ELF-1 (cell line): ENCODE measurements around the gene ZMIZ1.

ENCODE experiments used
- DNase-seq: peaks from one replicate; pipeline ENCODE4 v3.0.0-alpha.2; 2016; ENCODE audit warnings: low read depth, low spot score

The ZMIZ1 gene

GRCh38 chr10:79354141-79354540, 285.4 kb downstream of the ZMIZ1 start:
- DNase-seq, result no peak

GRCh38 chr10:79354615-79355014, 285.8 kb downstream of the ZMIZ1 start:
- DNase-seq, result no peak

- no peak for DNase-seq
Observed at GRCh38 chr10:79355420-79356017, 286.8 kb downstream of the ZMIZ1 start.

- DNase-seq, result no peak
Observed at GRCh38 chr10:79356104-79356503, 287.3 kb downstream of the ZMIZ1 start.

- no peak for DNase-seq
Observed at GRCh38 chr10:79357180-79357579, 288.4 kb downstream of the ZMIZ1 start.

DNA sequence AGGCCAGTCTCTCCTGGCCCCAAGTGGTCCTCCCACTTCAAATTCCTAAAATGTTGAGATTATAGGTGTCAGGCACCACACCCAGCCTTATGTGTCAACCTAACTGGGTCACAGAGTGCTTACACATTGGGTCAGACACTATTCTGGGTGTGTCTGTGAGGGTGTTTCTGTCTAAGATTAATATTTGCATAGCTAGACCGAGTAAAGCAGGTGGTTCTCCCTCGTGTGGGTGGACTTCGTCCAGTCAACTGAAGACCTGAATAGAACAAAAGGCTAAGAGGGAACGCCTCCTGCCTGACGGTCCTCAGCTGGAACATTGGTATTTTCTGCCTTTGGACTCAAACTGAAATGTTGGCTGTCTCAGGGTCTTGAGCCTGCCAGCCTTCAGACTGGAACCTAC, 290.0 kb downstream of the ZMIZ1 start:
- no peak for DNase-seq

- no peak for DNase-seq
Observed at GRCh38 chr10:79359816-79360498, 291.2 kb downstream of the ZMIZ1 start.

GRCh38 chr10:79360499-79361342, 292.0 kb downstream of the ZMIZ1 start:
- no peak for DNase-seq

GRCh38 chr10:79361726-79362397, 293.1 kb downstream of the ZMIZ1 start:
- DNase-seq, result no peak
